VCaP (cell line): ENCODE data around the gene EML4.
"Not testable (repeated sequence)": the region's sequence is repeated elsewhere in the genome, so short reads cannot be mapped to it uniquely, and the experiment has no call there.

Source experiments
- H3K27ac ChIP-seq: fragments of 450-650 bp; 2 replicates; pipeline ENCODE4 v1.5.1; 2017
- CTCF ChIP-seq: fragments of 450-650 bp; conservative IDR thresholded peaks from 2 replicates; pipeline ENCODE4 v1.5.1; 2017; ENCODE audit warnings: mild to moderate bottlenecking, moderate library complexity

Gene EML4

GRCh38 chr2:42378415-42378814 lies 209.3 kb downstream of the EML4 start:
- no peak for TF ChIP-seq CTCF
- H3K27ac ChIP-seq, result no peak overlapping the region

- not testable (repeated sequence) for H3K27ac ChIP-seq
Observed at GRCh38 chr2:42380026-42380425, 210.9 kb downstream of the EML4 start.

- TF ChIP-seq CTCF, result no peak
- H3K27ac ChIP-seq, result no peak overlapping the region
Observed at GRCh38 chr2:42382144-42382543, 213.0 kb downstream of the EML4 start.
